IMR-90 (cell line): ENCODE results near the gene SREK1IP1. TPM values are rescaled to one million over a fixed set of nuclear protein-coding genes. Genes with fewer than 3 reads are reported as not detected.

Experiments used
- ATAC-seq: fragments of 200-7000 bp; cut with Tn5 transposase; 2 replicates; pipeline ENCODE4 v1.9.1; 2020; ENCODE audit warnings: low read depth, mild to moderate bottlenecking, moderate library complexity
- BruUV-seq: library from RNA; stranded (reverse); fragments of 400-500 nt; replicated peaks from 2 replicates; lab custom pipeline; 2021; lab: Mats Ljungman, UMichigan
- CTCF ChIA-PET: fragments of 300-600 bp; formaldehyde crosslinking; extraction: SDS; loops from one replicate; lab custom pipeline; 2021; ENCODE audit warnings: antibody characterized with exemption; lab: Yijun Ruan, JAX
- POLR2A ChIA-PET: fragments of 300-600 bp; sonication (Branson Sonifier 250); formaldehyde crosslinking; loops from one replicate; lab custom pipeline; 2022; ENCODE audit warnings: antibody characterized with exemption; ENCODE audit not compliant: unreplicated experiment; lab: Charles Lee
- DNase-seq: peaks from one replicate; pipeline ENCODE4 v3.0.0; 2013
- H2AFZ ChIP-seq: replicated peaks from 2 replicates; pipeline ENCODE3; 2013; ENCODE audit warnings: low read length, mild to moderate bottlenecking; ENCODE audit not compliant: poor library complexity
- H2AK5ac ChIP-seq: 2 replicates; pipeline ENCODE4 v1.6.1; 2013; ENCODE audit warnings: low read depth, low read length, inconsistent platforms
- H2AK9ac ChIP-seq: replicated peaks from 2 replicates; pipeline ENCODE3; 2013; ENCODE audit warnings: mild to moderate bottlenecking, low read depth, low read length, moderate library complexity; ENCODE audit not compliant: poor library complexity
- H2BK120ac ChIP-seq: 2 replicates; pipeline ENCODE4 v1.6.1; 2013; ENCODE audit warnings: low read depth, low read length, inconsistent platforms
- H2BK15ac ChIP-seq: 3 replicates; pipeline ENCODE4 v1.6.1; 2013; ENCODE audit warnings: low read depth, low read length, inconsistent platforms
- H2BK20ac ChIP-seq: 2 replicates; pipeline ENCODE4 v1.6.1; 2013; ENCODE audit warnings: low read depth, mild to moderate bottlenecking, inconsistent platforms, low read length, moderate library complexity
- H2BK5ac ChIP-seq: 2 replicates; pipeline ENCODE4 v1.6.1; 2013; ENCODE audit warnings: mild to moderate bottlenecking, low read depth, low read length, inconsistent platforms; ENCODE audit not compliant: poor library complexity, severe bottlenecking
- H3K14ac ChIP-seq: replicated peaks from 2 replicates; pipeline ENCODE4 v1.6.1; 2013; ENCODE audit warnings: low read depth, low read length, inconsistent platforms
- H3K18ac ChIP-seq: 2 replicates; pipeline ENCODE4 v1.6.1; 2013; ENCODE audit warnings: low read depth, low read length, control low read depth
- H3K23ac ChIP-seq: 2 replicates; pipeline ENCODE4 v1.6.1; 2013; ENCODE audit warnings: low read depth, low read length, inconsistent platforms
- H3K27ac ChIP-seq: 2 replicates; pipeline ENCODE4 v1.5.1; 2013; ENCODE audit warnings: mild to moderate bottlenecking, control low read depth, low read length; ENCODE audit not compliant: insufficient read depth
- H3K27me3 ChIP-seq: 2 replicates; pipeline ENCODE4 v1.6.1; 2013; ENCODE audit warnings: low read length; ENCODE audit not compliant: control insufficient read depth, insufficient read depth
- H3K36me3 ChIP-seq: 2 replicates; pipeline ENCODE4 v1.6.1; 2013; ENCODE audit warnings: low read length, mixed read lengths; ENCODE audit not compliant: control insufficient read depth, insufficient read depth
- H3K4ac ChIP-seq: 2 replicates; pipeline ENCODE4 v1.6.1; 2013; ENCODE audit warnings: low read depth, low read length, inconsistent platforms
- H3K4me1 ChIP-seq: 2 replicates; pipeline ENCODE4 v1.6.1; 2013; ENCODE audit warnings: low read length, mixed read lengths; ENCODE audit not compliant: control insufficient read depth, insufficient read depth
- H3K4me2 ChIP-seq: 2 replicates; pipeline ENCODE4 v1.6.1; 2013; ENCODE audit warnings: low read depth, mild to moderate bottlenecking, control low read depth, low read length, moderate library complexity
- H3K4me3 ChIP-seq: 2 replicates; pipeline ENCODE4 v1.5.1; 2013; ENCODE audit warnings: low read depth, mild to moderate bottlenecking, control low read depth, low read length, moderate library complexity; ENCODE audit not compliant: insufficient read depth
- H3K56ac ChIP-seq: 2 replicates; pipeline ENCODE4 v1.6.1; 2013; ENCODE audit warnings: low read length, inconsistent platforms; ENCODE audit not compliant: insufficient read depth; ENCODE audit errors: extremely low read depth
- H3K79me1 ChIP-seq, 2 experiments: 2 replicates each; pipeline ENCODE4 v1.6.1; 2013; ENCODE audit warnings: low read length in 2 of 2, inconsistent platforms in 1 of 2, low read depth in 1 of 2
- H3K9ac ChIP-seq: 2 replicates; pipeline ENCODE4 v1.6.1; 2013; ENCODE audit warnings: low read depth, low read length, control low read depth
- H3K9me1 ChIP-seq: 2 replicates; pipeline ENCODE4 v1.6.1; 2013; ENCODE audit warnings: low read length, inconsistent platforms; ENCODE audit not compliant: insufficient read depth
- H3K9me3 ChIP-seq: 2 replicates; pipeline ENCODE4 v1.6.1; 2013; ENCODE audit warnings: low read length; ENCODE audit not compliant: control insufficient read depth, insufficient read depth
- H4K20me1 ChIP-seq: 2 replicates; pipeline ENCODE4 v1.6.1; 2013; ENCODE audit warnings: low read length, inconsistent platforms; ENCODE audit not compliant: insufficient read depth
- H4K5ac ChIP-seq: 2 replicates; pipeline ENCODE4 v1.6.1; 2013; ENCODE audit warnings: mild to moderate bottlenecking, low read depth, low read length, control low read depth
- H4K8ac ChIP-seq, 2 experiments: 2 replicates each; pipeline ENCODE4 v1.6.1; 2013; ENCODE audit warnings: low read depth in 2 of 2, low read length in 2 of 2, control low read depth in 1 of 2, inconsistent platforms in 1 of 2
- H4K91ac ChIP-seq: 2 replicates; pipeline ENCODE4 v1.6.1; 2013; ENCODE audit warnings: low read depth, low read length, inconsistent platforms; ENCODE audit not compliant: insufficient read depth
- BHLHE40 ChIP-seq: fragments of 150-350 bp; IDR thresholded peaks from 2 replicates; pipeline ENCODE4 v1.6.1; 2016; ENCODE audit warnings: mild to moderate bottlenecking, low read depth, low read length
- CEBPB ChIP-seq: IDR thresholded peaks from 2 replicates; pipeline ENCODE4 v1.6.1; 2012; ENCODE audit warnings: low read depth, low read length, improper control_type of control experiment
- CHD1 ChIP-seq: IDR thresholded peaks from 2 replicates; pipeline ENCODE4 v1.6.1; 2012; ENCODE audit warnings: low read depth, low read length, improper control_type of control experiment
- FOS ChIP-seq: fragments of 150-350 bp; IDR thresholded peaks from 2 replicates; pipeline ENCODE4 v1.6.1; 2016; ENCODE audit warnings: low read depth, low read length
- MAFK ChIP-seq: IDR thresholded peaks from 2 replicates; pipeline ENCODE4 v1.6.1; 2012; ENCODE audit warnings: low read depth, low read length, improper control_type of control experiment
- MAZ ChIP-seq: IDR thresholded peaks from 2 replicates; pipeline ENCODE4 v1.6.1; 2012; ENCODE audit warnings: low read depth, mild to moderate bottlenecking, low read length, improper control_type of control experiment, moderate library complexity, borderline replicate concordance
- MXI1 ChIP-seq: IDR thresholded peaks from 2 replicates; pipeline ENCODE4 v1.6.1; 2012; ENCODE audit warnings: low read depth, mild to moderate bottlenecking, low read length, moderate library complexity, borderline replicate concordance
- NFE2L2 ChIP-seq: fragments of 150-350 bp; IDR thresholded peaks from 2 replicates; pipeline ENCODE4 v1.6.1; 2016; ENCODE audit warnings: low read depth, mild to moderate bottlenecking, low read length
- POLR2A ChIP-seq: IDR thresholded peaks from 2 replicates; pipeline ENCODE4 v1.6.1; 2012; ENCODE audit warnings: mild to moderate bottlenecking, low read depth, low read length
- RAD21 ChIP-seq: IDR thresholded peaks from 2 replicates; pipeline ENCODE4 v1.6.1; 2012; ENCODE audit warnings: low read length, improper control_type of control experiment
- RCOR1 ChIP-seq: IDR thresholded peaks from 2 replicates; pipeline ENCODE4 v1.6.1; 2012; ENCODE audit warnings: mild to moderate bottlenecking, low read length, improper control_type of control experiment; ENCODE audit not compliant: insufficient replicate concordance
- RFX5 ChIP-seq: IDR thresholded peaks from 2 replicates; pipeline ENCODE4 v1.8.0; 2012; ENCODE audit warnings: low read depth, mild to moderate bottlenecking, low read length, moderate library complexity
- SMC3 ChIP-seq: fragments of 150-350 bp; IDR thresholded peaks from 2 replicates; pipeline ENCODE4 v1.6.1; 2016; ENCODE audit warnings: low read depth, mild to moderate bottlenecking, antibody characterized with exemption, low read length, moderate library complexity
- WGBS, 2 experiments: methylation state at CpG; one replicate each; pipeline versions ENCODE4 v1.1.5 to v1.1.7; 2013; ENCODE audit warnings: missing lambda C conversion rate in 2 of 2; ENCODE audit not compliant: insufficient read length in 1 of 2; ENCODE audit errors: extremely low coverage in 2 of 2; 5-methylcytosine and 5-hydroxymethylcytosine counted together
- dilution Hi-C: fragments of 300-500 bp; cut with HindIII; formaldehyde crosslinking; loops from one replicate; pipeline ENCODE4 v1.14.3; 2018; ENCODE audit warnings: low sequenced_read_pairs; ENCODE audit not compliant: unreplicated experiment
- in situ Hi-C: fragments of 300-500 bp; cut with MboI; formaldehyde crosslinking; loops from 3 replicates; pipeline ENCODE4 v1.14.3; 2019; ENCODE audit warnings: low sequenced_read_pairs, inconsistent platforms, mixed read lengths
- intact Hi-C: fragments of 100-400 bp; cut with micrococcal nuclease; formaldehyde crosslinking; loops from 2 replicates; pipeline ENCODE4 v1.10.0; 2022
- polyA plus RNA-seq, 3 experiments: library from polyadenylated mRNA; depleted of rRNA; stranded (reverse); fragments of >200 nt; gene quantifications; 2 replicates each; pipeline ENCODE4 v1.2.3, GENCODE V29; 2012; ENCODE audit warnings: low replicate concordance in 1 of 3
- total RNA-seq: library from RNA; depleted of rRNA; stranded (reverse); fragments of >200 nt; gene quantifications from 2 replicates; pipeline ENCODE4 v1.2.3, GENCODE V29; 2012
- TF ChIP-seq, protein P1 (sequence below): conservative IDR thresholded peaks from 2 replicates; pipeline ENCODE4 v1.5.1; 2012; ENCODE audit warnings: mild to moderate bottlenecking, low read depth, low read length, improper control_type of control experiment
- TF ChIP-seq, protein P2 (sequence below): fragments of 150-350 bp; IDR thresholded peaks from 2 replicates; pipeline ENCODE4 v1.6.1; 2016; ENCODE audit warnings: low read depth, mild to moderate bottlenecking, low read length, moderate library complexity, borderline replicate concordance
- TF ChIP-seq, protein P3 (sequence below): fragments of 150-350 bp; IDR thresholded peaks from 2 replicates; pipeline ENCODE4 v1.6.1; 2017; ENCODE audit warnings: mild to moderate bottlenecking, antibody characterized with exemption, low read length, low read depth

Gene SREK1IP1
- total and polyA plus RNA-seq, 2 of the 4 experiments (the other 2 are of a cell fraction) = 3.3 to 6.5 TPM

DNA sequence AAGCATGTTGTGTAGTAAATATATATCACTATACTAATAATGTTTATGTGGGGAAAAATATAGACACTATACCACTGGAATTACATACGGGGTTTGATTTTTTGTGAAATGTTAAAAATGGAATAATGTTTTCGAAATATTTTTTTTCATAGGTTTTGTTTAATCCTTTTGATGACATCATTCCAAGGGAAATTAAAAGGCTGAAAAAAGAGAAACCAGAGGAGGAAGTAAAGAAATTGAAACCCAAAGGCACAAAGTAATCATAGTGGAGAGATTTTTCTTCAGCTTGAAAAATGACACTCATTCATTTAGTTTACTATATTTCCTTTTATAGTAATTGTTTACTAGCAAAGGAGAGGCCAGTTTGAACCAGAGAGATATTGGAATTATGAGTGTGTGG lies 17.9 kb upstream of the SREK1IP1 start:
- ChIA-PET CTCF (interaction anchor here (1.6 kb wide), 1 partner anchor 25 kb away, joined by 3 read pairs; no protein-coding TSS in a partner anchor), POLR2A (no interaction called here)
- DNase-seq (no peak), ATAC-seq (no peak)
- no peak overlapping the region for H4K91ac ChIP-seq
- H2BK15ac ChIP-seq = no peak overlapping the region
- H3K4ac ChIP-seq = no peak overlapping the region
- no peak overlapping the region for H2AFZ ChIP-seq
- in situ Hi-C loops (loop anchor here (25.0 kb wide), 1 partner anchor 549 kb away; no protein-coding TSS in a partner anchor), intact Hi-C loops (no loop called here), dilution Hi-C loops (no loop called here)
- no peaks in the 10 kb centered on the region; the same call in 1 of the 2 replicates for H3K4me1 ChIP-seq
- H4K8ac ChIP-seq = no peak overlapping the region
- no peak overlapping the region for H4K5ac ChIP-seq
- no peak overlapping the region for H3K4me2 ChIP-seq
- no peaks in the 10 kb centered on the region for H3K27me3 ChIP-seq
- no peak overlapping the region for H3K27ac ChIP-seq
- H2AK5ac ChIP-seq = no peak overlapping the region
- 100% methylated on average over 2 of the region's 2 CpGs; no CpG with 5 or more reads in 1 of the 2 experiments for WGBS, 2 experiments
- H2AK9ac ChIP-seq = no peak overlapping the region
- H3K23ac ChIP-seq = no peak overlapping the region
- no peaks in the 10 kb centered on the region; a peak in 1 of 4 replicates for H3K79me1 ChIP-seq
- no peak overlapping the region for H3K9ac ChIP-seq
- no peaks in the 10 kb centered on the region for H4K20me1 ChIP-seq
- H2BK5ac ChIP-seq = no peak overlapping the region
- 0 out of 2 replicates have a peak, but pooled peaks cover 2% of the 10 kb centered on the region for H3K9me1 ChIP-seq
- no peak overlapping the region for H2BK20ac ChIP-seq
- no peak overlapping the region for H3K56ac ChIP-seq
- H3K36me3 ChIP-seq = 0 out of 2 replicates have a peak, but pooled peaks cover 3% of the 10 kb centered on the region
- no TSS peak for BruUV-seq
- H3K4me3 ChIP-seq = no peak overlapping the region
- no peaks in the 10 kb centered on the region for H3K9me3 ChIP-seq
- H2BK120ac ChIP-seq = no peak overlapping the region
- no peak overlapping the region for H3K18ac ChIP-seq
- TF ChIP-seq CEBPB (no peak), RCOR1 (no peak), CHD1 (no peak), POLR2A (no peak), RFX5 (no peak), MAFK (no peak), MAZ (no peak), SMC3 (no peak), NFE2L2 (no peak), MXI1 (no peak), FOS (no peak), BHLHE40 (no peak), RAD21 (no peak)
- TF ChIP-seq, protein P1, sequence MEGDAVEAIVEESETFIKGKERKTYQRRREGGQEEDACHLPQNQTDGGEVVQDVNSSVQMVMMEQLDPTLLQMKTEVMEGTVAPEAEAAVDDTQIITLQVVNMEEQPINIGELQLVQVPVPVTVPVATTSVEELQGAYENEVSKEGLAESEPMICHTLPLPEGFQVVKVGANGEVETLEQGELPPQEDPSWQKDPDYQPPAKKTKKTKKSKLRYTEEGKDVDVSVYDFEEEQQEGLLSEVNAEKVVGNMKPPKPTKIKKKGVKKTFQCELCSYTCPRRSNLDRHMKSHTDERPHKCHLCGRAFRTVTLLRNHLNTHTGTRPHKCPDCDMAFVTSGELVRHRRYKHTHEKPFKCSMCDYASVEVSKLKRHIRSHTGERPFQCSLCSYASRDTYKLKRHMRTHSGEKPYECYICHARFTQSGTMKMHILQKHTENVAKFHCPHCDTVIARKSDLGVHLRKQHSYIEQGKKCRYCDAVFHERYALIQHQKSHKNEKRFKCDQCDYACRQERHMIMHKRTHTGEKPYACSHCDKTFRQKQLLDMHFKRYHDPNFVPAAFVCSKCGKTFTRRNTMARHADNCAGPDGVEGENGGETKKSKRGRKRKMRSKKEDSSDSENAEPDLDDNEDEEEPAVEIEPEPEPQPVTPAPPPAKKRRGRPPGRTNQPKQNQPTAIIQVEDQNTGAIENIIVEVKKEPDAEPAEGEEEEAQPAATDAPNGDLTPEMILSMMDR = no peak
- TF ChIP-seq, protein P2, sequence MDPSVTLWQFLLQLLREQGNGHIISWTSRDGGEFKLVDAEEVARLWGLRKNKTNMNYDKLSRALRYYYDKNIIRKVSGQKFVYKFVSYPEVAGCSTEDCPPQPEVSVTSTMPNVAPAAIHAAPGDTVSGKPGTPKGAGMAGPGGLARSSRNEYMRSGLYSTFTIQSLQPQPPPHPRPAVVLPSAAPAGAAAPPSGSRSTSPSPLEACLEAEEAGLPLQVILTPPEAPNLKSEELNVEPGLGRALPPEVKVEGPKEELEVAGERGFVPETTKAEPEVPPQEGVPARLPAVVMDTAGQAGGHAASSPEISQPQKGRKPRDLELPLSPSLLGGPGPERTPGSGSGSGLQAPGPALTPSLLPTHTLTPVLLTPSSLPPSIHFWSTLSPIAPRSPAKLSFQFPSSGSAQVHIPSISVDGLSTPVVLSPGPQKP = no peak
- TF ChIP-seq, protein P3, sequence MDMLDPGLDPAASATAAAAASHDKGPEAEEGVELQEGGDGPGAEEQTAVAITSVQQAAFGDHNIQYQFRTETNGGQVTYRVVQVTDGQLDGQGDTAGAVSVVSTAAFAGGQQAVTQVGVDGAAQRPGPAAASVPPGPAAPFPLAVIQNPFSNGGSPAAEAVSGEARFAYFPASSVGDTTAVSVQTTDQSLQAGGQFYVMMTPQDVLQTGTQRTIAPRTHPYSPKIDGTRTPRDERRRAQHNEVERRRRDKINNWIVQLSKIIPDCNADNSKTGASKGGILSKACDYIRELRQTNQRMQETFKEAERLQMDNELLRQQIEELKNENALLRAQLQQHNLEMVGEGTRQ = no peak
- no peak overlapping the region for H3K14ac ChIP-seq
